DLD1 (cell line): ENCODE results near the gene ALOX12.

Source experiments
- in situ Hi-C: cut with HindIII; loops from 2 replicates; pipeline ENCODE4 v1.10.0; 2017; ENCODE audit warnings: low sequenced_read_pairs

Gene ALOX12

GRCh38 chr17:7020894-7021664, 25.2 kb downstream of the ALOX12 start:
- in situ Hi-C loops, result no loop called here

- in situ Hi-C loops, result no loop called here
These were observed 26.3 kb downstream of the ALOX12 start for GRCh38 chr17:7021993-7022778.

GRCh38 chr17:7022781-7023571, 27.1 kb downstream of the ALOX12 start, which contains the start of gene BCL6B:
Gene BCL6B (plus strand): TSS chr17:7023050. CDS start chr17:7023672, 622 bp downstream.
- in situ Hi-C loops, result no loop called here

GRCh38 chr17:7023576-7024401, 27.9 kb downstream of the ALOX12 start:
- in situ Hi-C loops, result no loop called here

- in situ Hi-C loops, result no loop called here
These were observed 28.5 kb downstream of the ALOX12 start for GRCh38 chr17:7024402-7024785.

GRCh38 chr17:7025245-7025644, 29.4 kb downstream of the ALOX12 start:
- in situ Hi-C loops, result no loop called here

GRCh38 chr17:7026471-7027115, 30.7 kb downstream of the ALOX12 start:
- in situ Hi-C loops, result no loop called here

GRCh38 chr17:7027335-7027734, 31.5 kb downstream of the ALOX12 start:
- in situ Hi-C loops, result no loop called here

GRCh38 chr17:7029096-7029495, 33.2 kb downstream of the ALOX12 start:
- in situ Hi-C loops, result no loop called here

- in situ Hi-C loops, result no loop called here
These were observed 33.8 kb downstream of the ALOX12 start for GRCh38 chr17:7029659-7030058.

GRCh38 chr17:7034955-7035590, 39.2 kb downstream of the ALOX12 start:
- in situ Hi-C loops, result no loop called here

- in situ Hi-C loops, result no loop called here
These were observed 39.9 kb downstream of the ALOX12 start, which contains the start of gene SLC16A13 for GRCh38 chr17:7035591-7036368. Gene SLC16A13 (plus strand): TSS chr17:7036015. CDS start chr17:7036383, 368 bp downstream.

- in situ Hi-C loops, result no loop called here
These were observed 42.4 kb downstream of the ALOX12 start for GRCh38 chr17:7038025-7038862.

GRCh38 chr17:7039832-7040231, 44.0 kb downstream of the ALOX12 start:
- in situ Hi-C loops, result no loop called here

- in situ Hi-C loops, result no loop called here
These were observed 46.0 kb downstream of the ALOX12 start for GRCh38 chr17:7041607-7042500.

GRCh38 chr17:7042501-7043181, 46.8 kb downstream of the ALOX12 start:
- in situ Hi-C loops, result no loop called here
